Esophagus mucosa (tissue), 1 donor: ENCODE results near the gene NPIPB8. TPM values are rescaled to one million over a fixed set of nuclear protein-coding genes. Genes with fewer than 3 reads are reported as not detected.
"Not testable (repeated sequence)": the region's sequence is repeated elsewhere in the genome, so short reads cannot be mapped to it uniquely, and the experiment has no call there.

Experiments
- ATAC-seq: fragments of 200-7000 bp; cut with Tn5 transposase; one replicate; pipeline ENCODE4 v1.9.1; 2020
- total RNA-seq: library from RNA; stranded (reverse); gene quantifications from one replicate; pipeline ENCODE4 v1.2.4, GENCODE V29; 2023
- donor health status: DM: yes; HTN: yes; CAD: no.

NPIPB8 gene
- total RNA-seq, 1 donor from 2014 or later = 0.24 TPM

DNA sequence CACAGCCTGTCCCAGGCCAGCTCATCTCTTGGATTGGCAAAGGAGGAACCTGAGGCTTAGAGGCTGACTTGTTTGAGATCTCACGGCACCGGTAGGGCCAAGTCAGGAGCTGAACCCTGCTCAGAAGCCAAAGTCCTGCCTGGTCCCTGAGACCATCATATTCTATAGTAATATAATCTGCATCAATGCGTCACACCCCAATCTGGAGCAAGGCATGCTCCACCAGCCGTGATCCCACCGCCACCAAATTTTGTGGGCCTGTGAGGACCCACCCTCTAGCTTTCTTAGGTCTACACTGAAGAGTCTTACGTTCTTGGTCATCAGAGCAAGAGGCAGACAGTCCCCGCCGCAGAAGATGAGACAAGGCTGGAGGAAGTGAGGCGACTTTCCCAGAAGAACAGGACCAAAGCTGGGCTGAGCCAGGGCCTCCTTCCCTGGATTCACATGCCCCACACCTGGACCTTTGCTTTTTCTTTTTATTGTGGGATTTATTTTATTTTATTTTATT, 30.7 kb upstream of the NPIPB8 start:
- no peak for ATAC-seq

DNA sequence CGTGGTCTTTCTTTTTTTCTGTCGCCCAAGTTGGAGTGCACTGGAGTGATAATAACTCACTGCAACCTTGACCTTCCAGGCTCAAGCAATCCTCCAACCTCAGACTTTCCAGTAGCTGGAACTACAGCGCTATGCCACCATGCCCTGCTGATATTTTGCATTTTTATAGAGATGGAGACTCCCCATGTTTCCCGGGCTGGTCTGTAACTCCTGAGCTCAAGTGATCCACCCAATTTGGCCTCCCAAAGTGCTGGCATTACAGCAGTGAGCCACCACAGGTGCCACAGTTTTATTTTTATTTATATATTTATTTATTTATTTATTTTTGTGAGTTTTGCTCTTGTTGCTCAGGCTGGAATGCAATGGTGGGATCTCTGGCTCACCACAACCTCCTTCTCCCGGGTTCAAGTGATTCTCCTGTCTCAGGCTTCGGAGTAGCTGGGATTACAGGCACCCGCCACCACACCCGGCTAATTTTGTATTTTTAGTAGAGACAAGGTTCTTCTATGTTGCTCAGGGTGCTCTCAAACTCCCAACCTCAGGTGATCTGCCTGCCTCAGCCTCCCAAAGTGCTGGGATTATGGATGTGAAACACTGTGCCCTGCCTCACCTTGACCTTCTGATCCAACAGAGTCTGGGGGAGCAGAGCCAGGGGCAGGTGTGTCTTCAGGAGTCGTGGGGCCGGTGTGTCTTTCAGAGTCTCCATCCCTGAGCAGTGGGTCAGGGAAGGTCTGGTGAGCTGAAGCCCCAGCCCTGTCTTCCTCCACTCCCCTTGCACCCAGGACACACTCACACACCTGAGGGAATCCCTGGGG, 30.0 kb upstream of the NPIPB8 start:
- ATAC-seq = not testable (repeated sequence)

DNA sequence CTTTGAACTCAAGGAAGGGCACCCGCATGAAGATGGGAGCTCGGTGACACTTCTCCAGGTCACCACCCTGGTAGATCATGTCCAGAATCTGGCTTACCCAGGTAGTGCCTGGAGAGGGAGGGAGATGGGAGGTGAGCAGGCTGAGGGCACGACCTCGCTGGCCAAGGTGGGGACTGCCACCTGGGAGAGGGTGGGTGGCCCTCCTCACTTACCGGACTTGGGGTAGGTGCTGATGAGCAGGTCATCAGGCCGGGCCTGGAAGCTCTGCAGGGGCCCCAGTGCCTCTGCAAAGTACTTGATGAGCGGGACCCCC, 29.4 kb upstream of the NPIPB8 start:
- ATAC-seq = not testable (repeated sequence)

DNA sequence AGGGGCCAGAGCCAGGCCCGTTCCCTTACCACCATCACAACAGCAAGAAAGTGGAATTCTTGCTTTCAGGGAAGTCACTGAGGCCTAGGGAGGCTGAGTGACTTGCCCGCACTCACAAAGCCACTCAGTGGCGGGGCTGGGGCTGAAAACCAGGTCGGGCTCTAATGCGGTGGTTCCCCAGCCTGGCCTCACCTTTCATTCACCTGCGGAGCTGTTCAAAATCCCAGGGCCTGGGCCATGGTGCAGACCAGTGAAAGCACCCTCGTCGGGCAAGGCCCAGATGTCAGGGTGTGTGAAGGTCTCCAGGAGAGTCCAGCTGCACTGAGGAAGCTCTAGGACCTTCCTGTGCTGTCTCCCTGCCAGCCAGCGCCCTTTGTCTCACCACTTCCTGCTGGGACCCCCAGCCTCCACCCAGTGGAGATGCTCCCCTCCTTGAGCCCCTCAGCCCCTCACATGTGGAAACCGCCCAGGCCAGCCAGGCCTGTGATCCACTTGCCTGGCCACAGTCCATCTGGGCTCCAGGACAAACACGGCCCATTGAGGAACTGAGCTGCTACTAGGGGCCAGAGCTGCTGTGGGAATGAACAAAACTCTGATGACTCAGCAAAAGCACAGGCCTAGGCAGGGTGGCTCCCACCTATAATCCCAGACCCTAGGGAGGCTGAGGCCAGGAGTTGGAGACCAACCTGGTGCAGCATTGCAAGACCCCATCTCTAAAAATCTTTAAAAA, 28.8 kb upstream of the NPIPB8 start:
- ATAC-seq = not testable (repeated sequence)

DNA sequence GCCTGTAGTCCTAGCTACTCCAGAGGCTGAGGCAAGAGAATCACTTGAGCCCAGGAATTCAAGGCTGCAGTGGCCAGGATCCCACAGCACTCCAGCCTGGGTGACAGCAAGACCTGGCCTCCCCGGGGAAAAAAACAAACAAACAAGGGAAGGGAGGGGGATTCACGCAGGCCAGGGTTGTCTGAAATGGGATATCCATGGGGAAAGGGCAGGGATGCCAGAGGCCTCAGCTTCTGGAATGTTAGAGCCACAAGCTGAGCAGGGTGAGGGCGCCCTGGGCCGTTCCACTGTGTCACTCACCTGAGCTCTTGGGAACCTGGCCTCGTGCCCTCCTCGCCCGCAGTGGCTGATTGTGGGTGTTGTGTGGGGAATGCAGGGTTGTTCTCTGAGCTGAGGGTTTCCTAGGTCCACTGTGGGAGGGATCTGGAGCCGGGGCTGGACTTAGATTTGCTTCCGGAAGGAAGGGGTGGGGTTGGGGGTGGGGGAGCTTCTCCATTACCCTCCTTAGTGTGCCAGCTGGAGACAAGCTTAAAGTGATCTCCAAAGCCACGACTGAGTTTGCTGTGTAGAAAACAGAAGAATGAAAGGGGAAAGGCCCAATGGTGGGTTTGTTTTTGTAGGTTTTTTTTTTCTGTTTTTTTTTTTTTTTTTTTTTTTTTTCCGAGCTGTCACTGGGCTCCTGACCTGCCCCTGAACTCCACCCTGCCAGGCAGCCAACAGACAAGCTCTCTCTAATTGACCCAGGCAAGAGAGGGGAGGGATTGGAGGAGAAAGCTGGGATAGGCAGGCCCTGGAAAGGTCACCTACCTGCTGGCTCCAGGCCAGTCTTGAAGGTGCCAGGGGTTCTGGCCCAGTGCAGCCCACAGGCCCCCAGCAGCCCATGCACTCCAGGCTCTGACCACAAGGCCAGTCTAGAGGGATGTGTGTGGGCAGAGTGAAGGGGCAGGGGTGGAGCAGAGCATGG, 28.0 kb upstream of the NPIPB8 start, which contains the start of gene SULT1A1:
Gene SULT1A1, minus strand, starts transcription at position 414 of the 964 bp plus-strand sequence. CDS start 1,189 bp downstream, outside the sequence.
- no peak for ATAC-seq

DNA sequence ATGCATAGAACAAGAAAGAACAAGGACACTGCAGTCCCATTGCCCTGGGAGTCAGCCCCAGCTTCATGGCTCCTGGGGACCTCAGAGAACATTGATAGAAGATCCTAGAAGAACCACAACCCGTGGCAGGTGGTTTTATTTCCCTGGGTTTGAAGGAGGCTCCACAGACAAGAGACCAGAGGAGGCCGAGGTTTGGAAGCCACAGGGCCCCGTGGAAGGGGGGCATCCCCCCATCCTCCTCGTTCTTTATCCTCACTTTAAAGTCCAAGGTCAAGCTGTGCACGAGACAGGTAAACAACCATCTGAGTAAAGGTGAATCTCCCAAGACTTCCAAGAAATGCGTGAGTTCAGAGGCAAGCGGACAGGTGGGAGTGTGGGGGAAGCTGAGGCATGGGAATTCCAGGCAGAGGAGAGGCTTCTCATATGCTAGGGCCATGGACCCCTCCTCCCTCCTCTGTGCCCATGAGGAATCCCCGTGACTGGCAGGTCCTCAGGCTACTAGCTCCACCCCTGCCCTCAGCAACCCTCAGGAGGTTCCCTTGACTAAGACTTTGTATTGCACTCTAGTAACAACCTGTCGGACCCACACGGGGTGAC, 27.2 kb upstream of the NPIPB8 start:
- ATAC-seq = no peak

DNA sequence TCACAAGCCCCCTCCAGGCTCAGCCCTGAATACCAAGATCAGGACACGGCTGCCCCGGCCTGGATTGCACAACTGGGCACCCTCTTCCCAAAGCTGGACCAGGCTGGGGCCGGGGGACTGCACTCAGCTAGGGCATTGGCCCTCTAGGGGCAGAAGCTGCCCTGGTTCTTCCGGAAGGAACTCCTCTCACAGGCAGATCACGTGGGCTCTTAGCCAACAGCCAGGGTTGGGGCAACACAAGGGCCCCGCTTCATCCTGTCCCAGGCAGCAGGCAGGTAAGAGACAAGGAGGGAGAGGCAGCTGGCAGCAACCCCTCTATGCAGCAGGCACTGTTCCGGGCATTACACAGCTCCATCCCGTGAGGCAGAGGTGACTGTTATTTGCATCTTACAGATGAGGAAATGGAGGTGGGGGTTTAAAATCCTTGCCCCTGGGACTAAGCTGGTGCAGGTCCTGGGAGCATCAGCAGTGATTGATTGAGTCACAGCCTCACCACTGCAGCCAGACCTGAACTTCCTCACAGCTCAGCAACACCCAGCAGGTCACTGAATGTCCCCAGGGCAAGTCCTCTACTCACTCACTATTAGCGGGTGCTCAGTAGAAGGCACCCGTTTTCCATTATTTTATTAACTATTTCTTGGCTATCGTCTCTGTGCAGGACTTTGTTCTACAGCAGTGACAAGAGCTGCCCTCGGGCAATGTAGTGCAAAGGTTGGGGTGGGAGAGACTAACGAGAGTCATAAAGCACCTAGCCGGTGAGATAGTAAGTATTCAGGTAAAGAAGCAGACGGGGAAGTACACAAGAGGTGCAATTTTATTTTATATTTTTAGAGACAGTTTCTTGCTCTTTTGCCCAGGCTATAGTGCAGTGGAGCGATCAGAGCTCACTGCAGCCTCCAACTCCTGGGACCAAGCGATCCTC, 25.2 kb upstream of the NPIPB8 start:
- peak; percentile 62 for ATAC-seq

DNA sequence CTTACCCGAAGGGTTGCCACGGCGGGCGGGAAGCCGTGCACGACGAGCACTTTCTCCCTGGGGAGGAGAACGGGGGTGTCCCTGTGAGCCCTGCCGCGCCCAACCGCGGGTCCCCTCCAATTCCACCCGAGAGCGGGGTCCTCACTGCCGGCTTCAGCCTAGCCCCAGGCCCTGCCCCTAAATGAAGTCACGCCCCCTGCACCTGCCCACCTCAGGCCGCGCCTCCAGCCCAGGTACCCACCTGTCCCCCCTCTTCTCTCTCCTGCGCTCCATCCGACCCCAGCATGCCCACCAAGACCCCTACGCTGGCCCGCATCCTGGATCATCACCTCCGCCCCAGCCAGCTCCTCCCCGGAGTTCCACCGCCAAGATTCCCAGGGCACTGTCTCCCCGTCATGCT, 24.0 kb upstream of the NPIPB8 start:
- not testable (repeated sequence) for ATAC-seq

DNA sequence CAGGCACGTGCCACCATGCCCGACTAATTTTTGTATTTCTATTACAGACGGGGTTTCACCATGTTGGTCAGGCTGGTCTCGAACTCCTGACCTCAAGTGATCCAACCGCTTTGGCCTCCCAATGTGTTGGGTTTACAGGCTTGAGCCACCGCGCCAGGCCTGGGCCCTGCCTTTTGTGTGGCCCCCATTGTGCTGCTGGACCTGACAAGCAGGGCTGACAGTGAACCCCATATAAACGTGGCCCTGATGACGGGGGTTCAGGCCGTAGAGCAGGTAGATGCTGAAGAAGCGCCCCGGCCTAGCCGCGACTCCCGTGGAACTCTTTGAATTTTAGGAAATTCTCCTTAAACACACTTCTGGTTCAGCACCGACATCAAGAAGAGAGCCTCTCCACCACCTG, 23.3 kb upstream of the NPIPB8 start:
- ATAC-seq = not testable (repeated sequence)

DNA sequence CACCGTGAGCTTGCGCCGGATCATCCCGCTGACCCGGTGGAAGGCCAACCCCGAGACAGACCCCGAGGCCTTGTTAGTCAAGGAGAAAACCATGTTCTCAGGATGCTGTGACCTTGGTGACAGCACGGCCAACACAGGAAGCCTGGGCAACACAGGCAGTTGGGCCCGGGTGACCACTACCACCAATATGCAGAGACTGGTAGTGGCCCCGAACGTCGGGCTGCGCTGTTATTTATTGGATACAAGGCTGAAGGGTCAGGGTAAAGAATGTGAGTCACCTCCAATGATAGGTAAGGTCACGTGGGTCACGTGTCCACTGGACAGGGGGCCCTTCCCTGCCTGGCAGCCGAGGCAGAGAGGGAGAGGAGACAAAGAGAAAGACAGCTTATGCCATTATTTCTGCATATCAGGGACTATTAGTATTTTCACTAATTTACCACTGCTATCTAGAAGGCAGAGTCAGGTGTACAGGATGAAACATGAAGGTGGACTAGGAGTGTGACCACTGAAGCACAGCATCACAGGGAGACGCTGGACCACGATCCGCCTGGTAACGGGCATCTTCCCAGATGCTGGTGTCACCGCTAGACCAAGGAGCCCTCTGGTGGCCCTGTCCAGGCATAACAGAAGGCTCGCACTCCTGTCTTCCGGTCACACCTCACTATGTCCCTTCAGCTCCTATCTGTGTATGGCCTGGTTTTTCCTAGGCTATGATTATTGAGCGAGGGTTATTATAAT, 22.2 kb upstream of the NPIPB8 start:
- not testable (repeated sequence) for ATAC-seq

DNA sequence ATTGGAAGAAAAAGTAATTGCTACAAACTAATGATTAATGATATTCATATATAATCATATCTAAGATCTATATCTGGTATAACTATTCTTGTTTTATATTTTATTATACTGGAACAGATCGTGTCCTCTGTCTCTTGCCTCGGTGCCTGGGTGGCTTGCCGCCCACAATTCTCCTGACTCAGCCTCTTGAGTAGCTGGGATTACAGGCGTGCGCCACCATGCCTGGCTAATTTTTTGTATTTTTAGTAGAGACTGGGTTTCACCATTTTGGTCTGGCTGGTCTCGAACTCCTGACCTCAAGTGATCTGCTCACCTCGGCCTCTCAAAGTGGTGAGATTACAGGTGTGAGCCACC, 21.7 kb upstream of the NPIPB8 start:
- not testable (repeated sequence) for ATAC-seq

DNA sequence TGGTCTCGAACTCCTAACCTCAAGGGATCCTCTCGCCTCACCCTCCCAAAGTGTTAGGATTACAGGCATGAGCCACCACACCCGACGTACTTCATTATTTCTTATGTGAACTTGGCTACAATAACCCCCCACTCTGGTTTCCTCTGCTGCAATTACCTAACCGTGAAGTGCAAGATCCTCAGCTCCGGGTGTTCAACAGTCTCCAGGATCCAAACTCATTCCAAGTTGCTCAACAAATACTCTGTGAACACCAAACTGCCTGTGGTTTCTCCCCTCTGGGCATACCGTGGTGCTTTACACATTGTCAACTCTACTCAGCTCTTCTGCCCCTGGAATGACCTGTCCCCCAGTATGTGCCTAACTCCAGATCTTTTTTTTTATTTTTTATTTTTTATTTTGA, 21.2 kb upstream of the NPIPB8 start:
- ATAC-seq = no peak

DNA sequence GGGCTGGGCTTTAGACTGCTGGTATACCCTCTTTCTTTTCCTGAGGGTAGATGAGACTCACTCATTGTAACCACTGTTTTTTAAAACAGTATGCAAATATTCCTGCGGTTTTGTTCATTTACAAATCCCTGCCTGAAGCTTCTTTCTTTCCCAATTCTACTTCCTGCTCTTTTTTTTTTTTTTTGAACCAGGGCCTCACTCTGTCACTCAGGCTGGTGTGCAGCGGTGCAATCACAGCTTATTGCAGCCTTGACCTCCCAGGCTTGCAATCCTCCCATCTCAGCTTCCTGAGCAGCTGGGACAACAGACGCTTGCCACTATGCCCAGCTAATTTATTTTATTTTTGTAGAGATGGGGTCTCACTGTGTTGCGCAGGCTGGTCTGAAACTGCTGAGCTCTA, 20.0 kb upstream of the NPIPB8 start:
- ATAC-seq = peak; percentile 10

DNA sequence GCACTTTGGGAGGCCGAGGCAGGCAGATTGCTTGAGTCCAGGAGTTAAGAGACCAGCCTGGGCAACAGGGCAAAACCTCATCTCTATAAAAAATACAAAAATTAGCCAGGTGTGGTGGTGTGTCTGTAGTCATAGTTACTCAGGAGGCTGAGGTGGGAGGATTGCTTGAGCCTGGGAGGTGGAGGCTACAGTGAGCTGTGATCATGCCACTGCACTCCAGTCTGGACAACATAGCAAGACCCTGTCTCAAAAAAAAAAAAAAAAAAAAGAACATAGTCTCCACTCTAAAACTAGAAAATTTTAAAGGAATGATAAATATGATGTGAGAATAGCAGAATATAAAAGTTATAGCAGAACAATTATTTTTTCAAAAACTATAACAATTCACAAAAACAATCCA, 17.5 kb upstream of the NPIPB8 start:
- ATAC-seq = not testable (repeated sequence)

DNA sequence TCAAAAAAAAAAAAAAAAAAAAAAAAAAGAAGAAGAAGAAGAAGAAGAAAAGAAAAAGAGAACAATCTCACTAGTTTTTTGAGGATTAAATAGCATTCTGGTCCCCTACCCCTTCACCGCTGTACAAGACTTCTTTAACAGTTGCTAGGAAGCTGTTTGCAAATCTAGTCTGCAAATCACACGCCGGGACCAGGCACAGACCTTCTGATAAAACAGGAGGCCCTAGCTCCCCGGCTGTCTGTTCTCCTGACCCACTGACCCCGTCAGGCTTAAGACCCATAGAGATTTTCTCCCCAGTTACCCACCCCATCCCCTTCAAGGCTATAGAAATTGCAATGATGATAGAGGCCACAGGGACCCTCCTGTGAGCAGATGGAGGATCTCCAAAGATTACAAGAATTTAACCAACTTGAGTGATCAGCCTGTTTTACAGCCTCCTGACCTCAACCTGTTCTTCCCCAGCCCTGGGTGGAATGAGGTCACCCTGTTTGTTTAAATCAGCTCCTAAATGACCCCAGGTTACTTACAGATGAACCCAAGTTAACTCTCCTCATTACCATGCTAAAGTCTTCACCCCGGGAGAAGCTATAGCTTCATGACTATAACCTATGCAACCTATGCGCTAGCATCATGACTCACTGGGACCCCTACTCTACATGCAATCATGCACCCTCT, 16.2 kb upstream of the NPIPB8 start:
- no peak for ATAC-seq

DNA sequence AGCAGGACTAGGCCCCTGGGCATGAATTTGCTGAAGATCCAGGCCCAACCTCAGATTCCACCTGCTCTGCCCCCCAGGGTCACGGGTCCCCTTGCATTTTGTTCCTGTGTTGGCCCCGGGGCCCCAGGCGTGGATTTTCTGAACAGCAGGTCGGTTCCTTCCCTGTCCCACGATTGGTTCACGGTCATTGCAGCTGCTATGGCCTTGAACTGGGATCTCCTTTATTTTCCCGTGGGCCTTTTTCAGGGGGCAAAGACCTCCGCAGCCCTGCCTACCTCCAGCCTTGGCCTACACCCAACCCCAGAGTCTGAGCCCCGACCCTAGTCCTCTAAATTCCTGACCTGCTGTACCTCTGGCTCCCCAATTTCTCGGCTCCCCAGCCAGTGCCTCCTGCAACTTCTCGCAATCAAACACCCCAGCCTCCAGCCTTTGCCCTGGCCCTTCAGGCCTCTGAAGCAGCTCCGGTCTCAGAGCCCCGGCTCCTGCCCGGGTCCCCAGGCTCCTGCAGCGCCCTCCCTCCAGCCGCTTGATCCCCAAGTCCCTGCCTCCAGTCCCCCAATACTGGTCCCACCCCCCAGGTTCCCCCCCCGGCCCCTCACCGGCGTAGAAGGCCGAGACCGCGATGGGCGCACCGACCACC, 15.2 kb upstream of the NPIPB8 start:
- ATAC-seq = peak; percentile 32

DNA sequence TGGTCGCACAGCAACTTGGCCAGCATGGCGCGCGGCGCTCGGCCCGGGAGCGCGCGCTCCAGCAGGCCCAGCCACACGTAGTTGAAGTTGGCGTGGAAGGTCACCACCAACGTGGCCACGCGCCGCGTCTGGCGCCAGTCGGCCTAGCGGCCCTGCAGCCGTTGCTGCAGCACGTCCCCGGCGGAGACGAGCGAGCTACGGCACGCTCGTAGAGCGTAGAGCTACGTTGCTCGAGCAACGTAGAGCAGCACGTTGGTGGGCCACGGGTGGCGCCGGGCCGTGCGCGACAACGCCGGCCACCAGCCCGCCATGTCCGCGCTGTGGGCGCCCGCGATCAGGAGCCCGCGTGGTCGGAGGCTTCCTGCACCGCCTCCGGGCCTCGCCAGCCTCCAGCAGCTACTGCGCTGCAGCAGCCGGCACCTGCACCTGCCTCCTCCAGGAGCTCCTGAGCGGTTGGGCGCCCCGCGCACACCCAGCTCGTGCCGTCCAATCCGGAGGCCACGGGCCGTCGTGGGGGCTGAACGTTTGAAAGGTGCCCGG, 14.6 kb upstream of the NPIPB8 start:
- ATAC-seq = peak; percentile 92

DNA sequence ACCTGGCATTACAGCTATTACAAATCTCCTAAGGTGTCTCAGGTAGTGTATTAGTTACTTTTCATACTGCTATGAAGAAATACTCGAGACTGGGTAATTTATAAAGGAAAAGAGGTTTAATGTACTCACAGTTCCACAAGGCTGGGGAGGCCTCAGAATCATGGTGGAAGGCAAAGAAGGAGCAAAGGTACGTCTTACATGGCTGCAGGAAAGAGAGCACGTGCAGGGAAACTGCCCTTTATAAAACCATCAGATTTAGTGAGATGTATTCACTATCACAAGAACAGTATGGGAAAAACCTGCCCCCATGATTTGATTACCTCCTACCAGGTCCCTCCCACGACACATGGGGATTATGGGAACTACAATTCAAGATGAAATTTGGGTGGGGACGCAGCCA, 7.0 kb upstream of the NPIPB8 start:
- not testable (repeated sequence) for ATAC-seq
